HG02970 (cell line): ENCODE data around the gene TBC1D3.
"Not testable (repeated sequence)": the region's sequence is repeated elsewhere in the genome, so short reads cannot be mapped to it uniquely, and the experiment has no call there.

ENCODE experiments used
- ATAC-seq: cut with Tn5 transposase; IDR thresholded peaks from one replicate; pipeline ENCODE4 v1.9.1; 2021; ENCODE audit warnings: mild to moderate bottlenecking, moderate library complexity, moderate number of reproducible peaks; ENCODE audit not compliant: unreplicated experiment, low FRiP score

Gene TBC1D3

GRCh38 chr17:38192455-38192854 lies at the start of gene TBC1D3:
TSS of gene TBC1D3 (minus strand) at chr17:38192555. CDS start at chr17:38191029, 1,526 bp downstream.
- not testable (repeated sequence) for ATAC-seq

DNA sequence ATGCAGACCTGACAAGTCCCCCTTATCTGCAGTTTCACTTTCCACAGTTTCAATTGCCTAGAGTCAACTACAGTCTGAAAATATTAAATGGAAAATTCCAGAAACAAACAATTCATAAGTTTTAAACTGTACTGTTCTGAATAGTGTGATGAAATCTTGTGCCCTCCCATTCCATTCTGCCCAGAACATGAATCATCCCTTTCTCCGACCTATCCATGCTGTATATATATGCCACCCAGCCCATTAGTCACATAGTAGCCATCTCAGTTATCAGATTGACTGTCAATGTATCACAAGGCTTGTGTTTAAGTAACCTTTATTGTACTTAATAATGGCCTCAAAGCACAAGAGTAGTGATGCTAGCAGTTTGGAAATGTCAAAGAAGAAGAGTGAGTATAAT lies 40.4 kb upstream of the TBC1D3 start:
- not testable (repeated sequence) for ATAC-seq

DNA sequence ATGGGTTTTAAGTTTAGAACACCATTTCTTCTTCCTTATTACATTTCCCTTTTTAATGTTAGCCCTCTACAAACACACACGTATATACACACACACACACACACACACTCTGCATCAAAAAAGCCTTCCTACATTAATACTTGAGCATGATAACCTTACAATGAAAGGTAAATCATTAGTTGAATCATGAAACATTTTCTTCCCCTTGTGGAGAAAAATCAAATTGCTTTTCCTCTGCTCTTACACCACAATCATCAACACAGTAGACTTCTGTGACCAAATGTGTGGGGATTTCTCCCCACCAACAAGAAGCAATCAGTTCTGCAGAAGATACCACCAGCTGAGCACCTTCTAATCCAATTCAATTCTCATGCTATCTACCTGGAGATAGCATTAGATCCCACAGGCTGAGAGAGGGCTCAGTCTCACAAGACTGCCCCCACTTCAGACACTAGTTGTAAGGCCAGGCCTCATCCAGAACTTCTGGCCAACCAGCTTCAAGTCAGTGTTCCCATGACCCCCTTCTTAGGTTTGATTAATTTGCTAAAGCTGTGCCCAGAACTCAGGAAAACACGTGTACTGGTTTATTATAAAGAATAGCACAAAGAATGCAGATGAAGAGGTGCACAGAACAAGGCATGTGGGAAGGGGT lies 33.6 kb upstream of the TBC1D3 start:
- not testable (repeated sequence) for ATAC-seq

DNA sequence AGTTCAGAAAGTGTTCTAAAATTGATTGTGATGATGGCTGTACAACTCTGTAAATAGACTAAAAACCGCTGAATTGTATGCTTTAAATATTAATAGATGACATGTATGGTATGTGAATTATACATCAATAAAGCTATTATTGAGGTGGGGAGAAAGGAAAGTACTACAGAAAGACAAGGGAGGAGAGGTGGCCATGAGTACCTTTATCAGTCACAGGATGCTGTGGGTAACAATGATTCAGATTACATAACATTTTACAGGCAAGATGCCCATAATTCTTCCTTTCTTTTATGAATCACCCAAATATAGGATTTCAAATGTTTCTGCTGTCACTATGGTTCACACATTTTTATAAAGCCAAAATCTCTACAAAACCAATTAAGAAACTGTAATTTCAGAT lies 28.5 kb upstream of the TBC1D3 start:
- ATAC-seq, result not testable (repeated sequence)

DNA sequence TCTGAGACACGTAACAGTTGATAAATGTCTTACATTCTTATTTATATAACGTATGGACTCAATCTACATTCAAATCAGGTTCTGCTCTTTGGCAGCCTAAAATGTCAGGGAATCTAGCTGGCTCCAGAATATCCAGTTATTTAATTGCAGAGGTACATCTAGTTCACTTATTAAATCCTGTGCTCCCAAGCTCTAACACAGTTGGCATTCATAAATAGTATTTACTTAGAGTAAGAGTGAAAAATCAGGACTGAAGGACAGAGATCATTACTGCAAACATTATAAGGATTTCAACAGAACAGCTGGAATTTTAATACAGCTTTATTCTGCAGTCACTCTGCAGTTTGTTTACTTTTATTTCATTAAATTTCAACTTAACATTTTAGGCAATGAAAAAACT lies 7.9 kb upstream of the TBC1D3 start:
- ATAC-seq, result not testable (repeated sequence)

- ATAC-seq, result not testable (repeated sequence)
These were observed 57.5 kb downstream of the TBC1D3 start for GRCh38 chr17:38134860-38135259.
